GM12874 (cell line): ENCODE results near the gene GORAB.

ENCODE experiments used
- CTCF ChIP-seq: IDR thresholded peaks from 2 replicates; pipeline ENCODE4 v1.5.1; 2011; ENCODE audit warnings: low read depth, mild to moderate bottlenecking, control low read depth, low read length, moderate library complexity; ENCODE audit not compliant: insufficient read depth

GORAB gene

DNA sequence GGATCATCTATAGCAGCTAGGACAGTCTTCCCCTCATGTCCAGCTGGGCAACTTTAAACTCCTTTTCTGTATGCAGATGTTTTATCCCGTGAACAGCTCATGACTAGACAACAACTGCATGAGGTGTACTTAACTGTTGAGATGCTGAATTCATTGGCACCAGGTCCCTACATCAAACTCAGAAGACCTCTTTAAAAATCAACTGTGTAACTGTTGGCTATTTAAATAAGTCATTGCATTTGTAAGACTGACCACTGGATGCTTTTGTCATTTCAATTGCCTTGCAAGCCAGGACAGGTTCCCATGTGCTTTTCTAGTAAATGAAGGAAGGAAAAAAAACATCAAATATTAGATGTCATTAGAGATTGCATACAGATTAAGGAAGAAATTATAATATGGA, 28.3 kb upstream of the GORAB start:
- TF ChIP-seq CTCF, result no peak

GRCh38 chr1:170510163-170510562, 21.8 kb upstream of the GORAB start:
- no peak for TF ChIP-seq CTCF

DNA sequence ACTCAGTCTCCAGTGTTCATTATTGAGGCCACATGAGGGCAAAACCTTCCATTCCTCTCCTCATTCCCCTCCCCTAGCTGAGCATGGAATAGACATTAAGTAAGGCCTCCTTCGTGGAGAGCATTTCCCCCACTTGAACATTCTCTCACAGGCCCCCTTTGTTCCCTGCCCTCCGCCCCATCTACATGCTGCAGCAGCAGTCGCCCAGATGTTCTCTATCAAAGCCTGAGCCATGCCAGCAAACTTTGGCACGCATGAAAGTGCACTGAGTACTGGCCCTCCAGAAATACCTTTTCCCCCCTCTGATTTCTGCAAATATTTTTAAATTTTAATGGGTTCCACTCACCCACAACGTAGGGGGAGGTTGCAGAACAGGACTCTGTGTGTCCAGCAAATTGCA, 20.9 kb upstream of the GORAB start:
- TF ChIP-seq CTCF, result no peak

GRCh38 chr1:170513138-170513537, 18.8 kb upstream of the GORAB start:
- no peak for TF ChIP-seq CTCF

DNA sequence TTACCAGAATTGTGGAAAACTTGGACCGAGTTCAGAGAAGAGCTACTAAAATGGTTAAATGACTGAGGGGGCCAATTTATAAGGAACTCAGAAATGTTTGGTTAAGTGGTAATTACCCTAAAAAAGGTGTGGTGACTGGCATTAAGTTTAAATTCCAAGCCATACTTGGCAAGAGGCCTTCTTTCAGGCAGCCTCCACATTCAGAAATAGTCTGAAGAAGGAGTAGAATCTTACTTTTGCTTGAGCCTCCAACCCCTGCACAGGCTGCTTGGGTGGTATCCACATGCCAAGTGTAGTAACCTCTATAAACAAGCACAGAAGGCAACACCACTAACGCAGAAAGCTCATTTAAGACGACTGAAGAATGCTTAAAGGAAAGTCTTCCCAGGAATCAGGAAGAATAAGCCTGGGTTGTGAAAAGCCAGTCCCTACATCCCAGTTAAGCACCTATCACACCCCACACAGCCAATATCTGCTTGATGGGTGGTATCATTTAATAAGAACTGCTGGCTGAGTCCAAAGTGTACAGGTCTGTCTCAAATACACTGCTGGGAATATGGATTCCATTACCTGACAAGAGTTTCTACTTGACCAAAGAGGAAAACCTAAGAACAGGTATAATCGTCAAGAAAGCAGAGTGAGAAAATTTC, 13.7 kb upstream of the GORAB start:
- TF ChIP-seq CTCF, result no peak

DNA sequence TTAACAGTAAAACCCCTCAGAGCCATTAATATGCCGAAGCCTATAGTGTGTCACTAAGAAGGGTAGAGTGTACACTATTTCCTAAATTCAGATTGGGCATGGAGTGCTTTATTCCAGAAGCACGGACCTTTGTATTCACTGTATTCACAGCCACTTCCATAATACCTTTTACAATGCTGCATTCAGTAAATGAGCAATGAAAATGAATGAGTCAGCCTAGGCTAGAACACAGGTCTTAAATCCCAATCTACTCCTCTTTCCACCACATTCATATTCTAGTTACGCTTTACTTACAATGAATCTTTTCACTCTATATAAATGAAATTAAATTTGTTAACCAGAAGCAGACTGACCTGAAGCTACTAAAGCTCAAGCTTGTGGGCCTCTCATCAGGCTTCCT, 13.0 kb upstream of the GORAB start:
- TF ChIP-seq CTCF, result no peak

GRCh38 chr1:170520601-170521000, 11.4 kb upstream of the GORAB start:
- TF ChIP-seq CTCF, result no peak

GRCh38 chr1:170521818-170522217, 10.1 kb upstream of the GORAB start:
- TF ChIP-seq CTCF, result no peak
